Naive thymus-derived CD4-positive, alpha-beta T cell (primary cell): Measurements from ENCODE around the gene UAP1. TPM values are rescaled to one million over a fixed set of nuclear protein-coding genes. Genes with fewer than 3 reads are reported as not detected.

Experiments
- ATAC-seq: fragments of 150-1000 bp; cut with Tn5 transposase; 2 replicates; pipeline ENCODE4 v1.10.0; 2021; ENCODE audit warnings: mild to moderate bottlenecking, moderate library complexity
- CTCF ChIA-PET: fragments of 350-600 bp; sonication (Branson Sonifier 250); formaldehyde crosslinking; loops from one replicate; lab custom pipeline; 2021; ENCODE audit warnings: antibody characterized with exemption; lab: Charles Lee
- POLR2A ChIA-PET: fragments of 350-600 bp; sonication (Branson Sonifier 250); formaldehyde crosslinking; loops from one replicate; lab custom pipeline; 2021; ENCODE audit warnings: antibody characterized with exemption, inconsistent platforms; lab: Charles Lee
- DNase-seq, 9 donors: peaks; one replicate each; pipeline versions ENCODE4 v3.0.0 to v3.0.0-alpha.2; 2020 to 2022; ENCODE audit warnings: mixed read lengths in 1 of 9
- H3K27ac ChIP-seq: one replicate; pipeline ENCODE4 v1.7.0; 2013; ENCODE audit warnings: mild to moderate bottlenecking, low read depth, low read length, moderate library complexity
- H3K27me3 ChIP-seq, 2 donors: one replicate each; pipeline ENCODE4 v1.7.0; 2013; ENCODE audit warnings: low read length in 2 of 2, mild to moderate bottlenecking in 2 of 2, moderate library complexity in 2 of 2; ENCODE audit not compliant: control insufficient read depth in 2 of 2, insufficient read depth in 2 of 2
- H3K36me3 ChIP-seq, 3 experiments: 1 replicate in 2 of 3; 2 replicates in 1 of 3; pipeline ENCODE4 v1.7.0; 2013; ENCODE audit warnings: low read length in 3 of 3, mild to moderate bottlenecking in 3 of 3, moderate library complexity in 1 of 3; ENCODE audit not compliant: insufficient read depth in 3 of 3, control insufficient read depth in 2 of 3
- H3K4me1 ChIP-seq, 2 donors: one replicate each; pipeline ENCODE4 v1.7.0; 2013; ENCODE audit warnings: low read length in 2 of 2, mild to moderate bottlenecking in 2 of 2, moderate library complexity in 1 of 2; ENCODE audit not compliant: control insufficient read depth in 2 of 2, insufficient read depth in 2 of 2
- H3K4me3 ChIP-seq: 2 replicates; pipeline ENCODE4 v1.7.0; 2013; ENCODE audit warnings: mild to moderate bottlenecking, low read length
- H3K9me3 ChIP-seq, 3 experiments: 1 replicate in 2 of 3; 2 replicates in 1 of 3; pipeline ENCODE4 v1.7.0; 2013; ENCODE audit warnings: low read length in 3 of 3; ENCODE audit not compliant: control insufficient read depth in 2 of 3
- H3K27ac Mint-ChIP-seq, 9 donors: one replicate each; pipeline ENCODE4 v1.8.0; 2020 to 2022; ENCODE audit warnings: mixed read lengths in 9 of 9, mild to moderate bottlenecking in 8 of 9, moderate library complexity in 5 of 9, inconsistent platforms in 2 of 9
- H3K27me3 Mint-ChIP-seq, 5 donors: one replicate each; pipeline ENCODE4 v1.8.0; 2021 to 2022; ENCODE audit warnings: mixed read lengths in 5 of 5, mild to moderate bottlenecking in 1 of 5
- H3K36me3 Mint-ChIP-seq, 5 donors: one replicate each; pipeline ENCODE4 v1.8.0; 2020 to 2022; ENCODE audit warnings: mixed read lengths in 5 of 5, mild to moderate bottlenecking in 3 of 5, inconsistent platforms in 1 of 5
- H3K4me1 Mint-ChIP-seq, 7 donors: one replicate each; pipeline ENCODE4 v1.8.0; 2020 to 2022; ENCODE audit warnings: mixed read lengths in 7 of 7, mild to moderate bottlenecking in 3 of 7, inconsistent platforms in 1 of 7
- H3K4me3 Mint-ChIP-seq, 10 donors: one replicate each; pipeline ENCODE4 v1.8.0; 2020 to 2022; ENCODE audit warnings: mild to moderate bottlenecking in 10 of 10, mixed read lengths in 10 of 10, moderate library complexity in 6 of 10, inconsistent platforms in 2 of 10
- H3K9me3 Mint-ChIP-seq, 11 donors: one replicate each; pipeline ENCODE4 v1.8.0; 2020 to 2022; ENCODE audit warnings: mixed read lengths in 11 of 11, mild to moderate bottlenecking in 4 of 11, inconsistent platforms in 1 of 11, moderate library complexity in 1 of 11
- intact Hi-C, 2 donors: fragments of 100-400 bp; cut with micrococcal nuclease; formaldehyde crosslinking; loops; one replicate each; pipeline ENCODE4 v1.15.1; 2023
- polyA plus RNA-seq, 2 donors: library from polyadenylated mRNA; unstranded; fragments of 300-500 nt; fragmentation: Illumina TruSeq; gene quantifications; one replicate each; pipeline ENCODE4 v1.2.3, GENCODE V29; 2021
- total RNA-seq, 6 experiments: library from RNA in 5 of 6; stranded (reverse) in 5 of 6; gene quantifications; 1 replicate in 5 of 6; 2 replicates in 1 of 6; pipeline ENCODE4 v1.2.3 and lab custom pipeline; 2021 to 2026

The UAP1 gene
- total and polyA plus RNA-seq, 7 experiments from 2014 or later, result 18.0 to 29.6 (median 26.0) TPM

GRCh38 chr1:162627662-162628296 lies 66.3 kb downstream of the UAP1 start:
- H3K27ac ChIP-seq, result no peak overlapping the region
- H3K4me1 Mint-ChIP-seq, result peaks cover 0 to 2% (median 0%) of the 10 kb centered on the region in 7 donors
- H3K4me1 ChIP-seq, result no peaks in the 10 kb centered on the region
- no peaks in the 10 kb centered on the region for H3K9me3 ChIP-seq
- CTCF ChIA-PET, result no interaction called here
- ATAC-seq, result no peak
- no peak overlapping the region for H3K4me3 ChIP-seq
- H3K27me3 Mint-ChIP-seq, result peaks cover 7 to 29% (median 24%) of the 10 kb centered on the region in 5 donors
- peaks cover 0 to 6% (median 2%) of the 10 kb centered on the region in 5 donors for H3K36me3 Mint-ChIP-seq
- intact Hi-C loops, result loop anchor here in 1 of 2 donors (5.0 to 10.0 kb wide), 3 partner anchors 273 to 687 kb away; no protein-coding TSS in a partner anchor
- H3K27ac Mint-ChIP-seq, result no peak overlapping the region
- POLR2A ChIA-PET, result no interaction called here
- no peak overlapping the region for H3K4me3 Mint-ChIP-seq
- peaks cover 0 to 2% (median 0%) of the 10 kb centered on the region in 11 donors for H3K9me3 Mint-ChIP-seq
- no peaks in the 10 kb centered on the region for H3K27me3 ChIP-seq
- DNase-seq, result peak in 3 of 9 donors; percentile 1 to 8 (median 3)
- no peaks in the 10 kb centered on the region for H3K36me3 ChIP-seq

- Mint-ChIP-seq H3K4me3 (no peak overlapping the region), H3K27ac (no peak overlapping the region), H3K4me1 (peaks cover 0 to 2% (median 0%) of the 10 kb centered on the region in 7 donors), H3K36me3 (peaks cover 0 to 6% (median 0%) of the 10 kb centered on the region in 5 donors), H3K27me3 (peaks cover 6 to 26% (median 18%) of the 10 kb centered on the region in 5 donors), H3K9me3 (peaks cover 0 to 2% (median 0%) of the 10 kb centered on the region in 11 donors)
- Histone ChIP-seq H3K4me3 (no peak overlapping the region), H3K27me3 (no peaks in the 10 kb centered on the region), H3K9me3 (no peaks in the 10 kb centered on the region), H3K36me3 (no peaks in the 10 kb centered on the region), H3K4me1 (no peaks in the 10 kb centered on the region), H3K27ac (no peak overlapping the region)
- ChIA-PET POLR2A (no interaction called here), CTCF (no interaction called here)
- intact Hi-C loops, result loop anchor here in 1 of 2 donors (5.0 to 10.0 kb wide), 3 partner anchors 274 to 686 kb away; no protein-coding TSS in a partner anchor
- ATAC-seq (no peak), DNase-seq (no peak)
Measured at GRCh38 chr1:162629077-162629627, 67.6 kb downstream of the UAP1 start.

GRCh38 chr1:162629651-162630050 lies 68.1 kb downstream of the UAP1 start:
- Histone ChIP-seq H3K4me1 (no peaks in the 10 kb centered on the region), H3K36me3 (no peaks in the 10 kb centered on the region), H3K27me3 (no peaks in the 10 kb centered on the region), H3K4me3 (no peak overlapping the region), H3K27ac (no peak overlapping the region), H3K9me3 (no peaks in the 10 kb centered on the region)
- ChIA-PET POLR2A (no interaction called here), CTCF (no interaction called here)
- no peak for DNase-seq
- Mint-ChIP-seq H3K9me3 (peaks cover 0 to 2% (median 0%) of the 10 kb centered on the region in 11 donors), H3K27me3 (peaks cover 3 to 24% (median 13%) of the 10 kb centered on the region in 5 donors), H3K36me3 (peaks cover 0 to 2% (median 0%) of the 10 kb centered on the region in 5 donors), H3K27ac (no peak overlapping the region), H3K4me3 (no peak overlapping the region), H3K4me1 (peaks cover 0 to 2% (median 0%) of the 10 kb centered on the region in 7 donors)
- no peak for ATAC-seq
- intact Hi-C loops, result loop anchor here in 1 of 2 donors (5.0 to 10.0 kb wide), 3 partner anchors 275 to 685 kb away; no protein-coding TSS in a partner anchor

DNA sequence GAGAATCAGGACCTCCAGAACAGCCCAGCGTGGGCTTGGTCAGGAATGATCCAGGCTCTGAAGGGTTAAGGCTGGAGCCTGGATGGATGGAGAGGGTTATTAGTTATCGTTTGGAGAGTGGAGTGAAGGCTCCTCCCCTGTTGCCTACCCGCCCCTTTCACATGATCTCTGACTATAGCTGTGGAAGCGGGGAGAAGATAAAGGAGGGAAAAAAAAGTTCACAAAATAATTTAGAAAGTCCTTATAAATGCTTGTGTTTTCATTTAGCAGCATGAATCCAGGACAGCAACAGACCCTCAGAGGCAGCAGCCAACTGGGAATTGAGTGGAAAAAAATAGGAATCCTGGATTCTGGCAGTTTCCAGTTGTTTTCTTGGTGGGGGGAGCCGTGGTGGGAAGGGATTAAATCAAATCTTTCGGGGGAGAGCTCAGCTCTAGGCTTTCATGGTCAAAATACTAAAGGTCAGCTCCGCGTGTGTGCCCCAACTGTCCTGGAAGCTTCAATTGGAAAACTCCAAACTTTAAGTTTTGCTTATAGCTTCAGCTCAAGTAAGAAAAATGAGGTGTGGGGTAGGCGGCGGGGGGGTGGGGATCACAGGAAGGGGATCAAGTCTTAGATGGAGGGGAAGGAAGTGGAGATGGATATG lies 70.1 kb downstream of the UAP1 start:
- Mint-ChIP-seq H3K4me1 (peaks cover 0 to 2% (median 0%) of the 10 kb centered on the region in 7 donors), H3K27ac (no peak overlapping the region), H3K9me3 (no peaks in the 10 kb centered on the region), H3K36me3 (no peaks in the 10 kb centered on the region), H3K4me3 (no peak overlapping the region), H3K27me3 (peaks cover 4 to 18% (median 6%) of the 10 kb centered on the region in 5 donors)
- DNase-seq, result no peak
- ChIA-PET POLR2A (no interaction called here), CTCF (interaction anchor here (0.7 kb wide), 1 partner anchor 10 kb away, joined by 3 read pairs; no protein-coding TSS in a partner anchor)
- Histone ChIP-seq H3K4me3 (no peak overlapping the region), H3K9me3 (no peaks in the 10 kb centered on the region), H3K27ac (no peak overlapping the region), H3K36me3 (no peaks in the 10 kb centered on the region), H3K27me3 (no peaks in the 10 kb centered on the region), H3K4me1 (no peaks in the 10 kb centered on the region)
- intact Hi-C loops, result no loop called here
- no peak for ATAC-seq

GRCh38 chr1:162632217-162632666 lies 70.7 kb downstream of the UAP1 start, which contains the start of gene DDR2:
Gene DDR2, plus strand, starts transcription at chr1:162632464. Its CDS starts 86,600 bp downstream, at chr1:162719064.
- H3K36me3 ChIP-seq, result no peaks in the 10 kb centered on the region
- Mint-ChIP-seq H3K4me3 (no peak within 1 kb of the TSS), H3K27me3 (peaks cover 4 to 18% (median 6%) of the 10 kb centered on the region in 5 donors), H3K4me1 (no peaks in the 10 kb centered on the region), H3K36me3 (no peaks in the 10 kb centered on the region), H3K9me3 (no peaks in the 10 kb centered on the region), H3K27ac (no peak within 1 kb of the TSS)
- H3K27ac ChIP-seq, result no peak within 1 kb of the TSS
- ChIA-PET POLR2A (no interaction called here), CTCF (interaction anchor here (0.6 kb wide), 1 partner anchor 37 kb away, joined by 3 read pairs; no protein-coding TSS in a partner anchor)
- intact Hi-C loops, result no loop called here
- H3K4me1 ChIP-seq, result no peaks in the 10 kb centered on the region
- H3K4me3 ChIP-seq, result no peak within 1 kb of the TSS
- no peaks in the 10 kb centered on the region for H3K27me3 ChIP-seq
- DNase-seq (no peak), ATAC-seq (no peak)
- H3K9me3 ChIP-seq, result no peaks in the 10 kb centered on the region

DNA sequence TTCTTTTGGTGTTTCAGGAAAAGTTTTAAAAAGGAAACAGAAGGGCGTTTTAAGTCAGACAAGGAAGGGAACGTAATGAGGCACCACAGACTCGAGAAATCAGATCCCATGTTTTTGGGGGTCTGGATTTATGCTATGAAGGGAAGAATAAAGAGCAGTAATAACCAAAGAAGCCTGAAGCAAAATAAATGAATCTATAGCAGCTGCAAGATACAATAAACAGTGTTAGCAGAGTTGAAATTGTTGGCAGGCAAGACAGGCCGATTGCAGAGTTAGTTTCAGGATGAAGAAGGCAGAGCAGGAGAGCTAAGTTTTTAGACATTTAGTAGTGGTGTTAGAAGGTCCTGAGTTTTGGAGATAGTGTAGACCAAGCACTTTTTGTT lies 71.2 kb downstream of the UAP1 start:
- ChIA-PET CTCF (interaction anchor here (0.6 kb wide), 1 partner anchor 38 kb away, joined by 3 read pairs; no protein-coding TSS in a partner anchor), POLR2A (no interaction called here)
- Histone ChIP-seq H3K36me3 (no peaks in the 10 kb centered on the region), H3K4me3 (no peak overlapping the region), H3K27me3 (no peaks in the 10 kb centered on the region), H3K9me3 (no peaks in the 10 kb centered on the region), H3K27ac (no peak overlapping the region), H3K4me1 (no peaks in the 10 kb centered on the region)
- DNase-seq, result no peak
- intact Hi-C loops, result no loop called here
- Mint-ChIP-seq H3K36me3 (no peaks in the 10 kb centered on the region), H3K9me3 (no peaks in the 10 kb centered on the region), H3K4me3 (no peak overlapping the region), H3K4me1 (no peaks in the 10 kb centered on the region), H3K27ac (no peak overlapping the region), H3K27me3 (peaks cover 4 to 18% (median 6%) of the 10 kb centered on the region in 5 donors)
- ATAC-seq, result no peak
